SK-N-SH (cell line): ENCODE data around the gene IFT74. TPM values are rescaled to one million over a fixed set of nuclear protein-coding genes. Genes with fewer than 3 reads are reported as not detected.

Source experiments
- CTCF ChIA-PET: fragments of 300-600, 350-600 bp; formaldehyde crosslinking; extraction: SDS; loops from one replicate; lab custom pipeline; 2021; lab: Yijun Ruan, JAX
- POLR2A ChIA-PET: fragments of 350-600 bp; sonication (Branson Sonifier 250); formaldehyde crosslinking; extraction: SDS; loops from one replicate; lab custom pipeline; 2020; ENCODE audit warnings: antibody characterized with exemption, inconsistent platforms; lab: Yijun Ruan, JAX
- DNase-seq: peaks from one replicate; pipeline ENCODE4 v3.0.0; 2012
- H2AFZ ChIP-seq: fragments of 200-600 bp; sonication (generic); 2 replicates; pipeline ENCODE4 v1.8.1; 2016; ENCODE audit warnings: antibody characterized with exemption, mild to moderate bottlenecking, low read depth
- H3F3A ChIP-seq: fragments of 200-600 bp; sonication (generic); replicated peaks from 2 replicates; pipeline ENCODE3; 2016; ENCODE audit warnings: antibody characterized with exemption, mild to moderate bottlenecking; ENCODE audit not compliant: insufficient read depth
- H3K27ac ChIP-seq, 2 experiments: fragments of 200-500 bp in 1 of 2; fragments of 200-600 bp in 1 of 2; sonication (Bioruptor generic) in 1 of 2; sonication (generic), shearing (Covaris generic) in 1 of 2; 2 replicates each; pipeline versions ENCODE4 v1.5.1 to v1.6.1; 2014 to 2016; ENCODE audit warnings: low read depth in 2 of 2, inconsistent platforms in 1 of 2, low read length in 1 of 2, mild to moderate bottlenecking in 1 of 2, mixed read lengths in 1 of 2
- H3K27me3 ChIP-seq: fragments of 200-600 bp; sonication (generic), shearing (Covaris generic); 2 replicates; pipeline ENCODE4 v1.6.1; 2016; ENCODE audit warnings: mixed run types; ENCODE audit not compliant: insufficient read depth
- H3K36me3 ChIP-seq, 2 experiments: fragments of 200-500 bp in 1 of 2; fragments of 200-600 bp in 1 of 2; sonication (Bioruptor generic) in 1 of 2; sonication (generic) in 1 of 2; replicated peaks in 1 of 2; 2 replicates each; pipeline versions ENCODE3 to v1.5.1; 2014 to 2016; ENCODE audit warnings: low read length in 1 of 2, mild to moderate bottlenecking in 1 of 2; ENCODE audit not compliant: insufficient read depth in 2 of 2, control insufficient read depth in 1 of 2
- H3K4me1 ChIP-seq, 2 experiments: fragments of 200-500 bp in 1 of 2; fragments of 200-600 bp in 1 of 2; sonication (Bioruptor generic) in 1 of 2; sonication (generic), shearing (Covaris generic) in 1 of 2; 2 replicates each; pipeline versions ENCODE4 v1.5.1 to v1.6.1; 2014 to 2016; ENCODE audit warnings: low read depth in 1 of 2, low read length in 1 of 2, mixed run types in 1 of 2; ENCODE audit not compliant: insufficient read depth in 2 of 2, control insufficient read depth in 1 of 2
- H3K4me2 ChIP-seq: fragments of 200-600 bp; sonication (generic), shearing (Covaris generic); 2 replicates; pipeline ENCODE4 v1.6.1; 2017; ENCODE audit warnings: mixed run types
- H3K4me3 ChIP-seq, 2 experiments: fragments of 200-500 bp in 1 of 2; fragments of 200-600 bp in 1 of 2; sonication (Bioruptor generic) in 1 of 2; sonication (generic), shearing (Covaris generic) in 1 of 2; 2 replicates each; pipeline versions ENCODE4 v1.5.1 to v1.8.1; 2014 to 2016; ENCODE audit warnings: low read depth in 2 of 2, inconsistent platforms in 1 of 2, low read length in 1 of 2, mild to moderate bottlenecking in 1 of 2, mixed read lengths in 1 of 2, moderate library complexity in 1 of 2
- H3K79me2 ChIP-seq: fragments of 200-600 bp; sonication (generic); 2 replicates; pipeline ENCODE4 v1.8.1; 2017; ENCODE audit warnings: mild to moderate bottlenecking; ENCODE audit not compliant: insufficient read depth
- H3K9ac ChIP-seq: fragments of 200-600 bp; sonication (generic); 2 replicates; pipeline ENCODE4 v1.6.1; 2017; ENCODE audit warnings: mixed run types
- H3K9me2 ChIP-seq: fragments of 200-600 bp; sonication (generic); 2 replicates; pipeline ENCODE4 v1.6.1; 2017; ENCODE audit warnings: mixed run types
- H3K9me3 ChIP-seq: fragments of 200-600 bp; sonication (generic); 2 replicates; pipeline ENCODE4 v1.6.1; 2017; ENCODE audit warnings: mixed run types, mild to moderate bottlenecking, moderate library complexity
- H4K20me1 ChIP-seq: fragments of 200-600 bp; sonication (generic); 2 replicates; pipeline ENCODE4 v1.6.1; 2017; ENCODE audit warnings: mild to moderate bottlenecking, mixed run types; ENCODE audit not compliant: insufficient read depth
- CHD2 ChIP-seq: fragments of 150-350 bp; IDR thresholded peaks from 2 replicates; pipeline ENCODE4 v1.6.1; 2018; ENCODE audit warnings: low read length; ENCODE audit not compliant: partially characterized antibody
- EZH2phosphoT487 ChIP-seq: fragments of 200-600 bp; sonication (generic); IDR thresholded peaks from 2 replicates; pipeline ENCODE4 v1.6.1; 2017; ENCODE audit warnings: low read depth, mixed run types, mild to moderate bottlenecking, antibody characterized with exemption, moderate library complexity, borderline replicate concordance
- FOSL2 ChIP-seq: IDR thresholded peaks from 2 replicates; pipeline ENCODE4 v1.4.0; 2012; ENCODE audit warnings: low read depth, mild to moderate bottlenecking, moderate library complexity, borderline replicate concordance
- FOXJ3 ChIP-seq: sonication (generic); formaldehyde crosslinking; IDR thresholded peaks from 2 replicates; pipeline ENCODE4 v1.5.1; 2020; ENCODE audit warnings: mild to moderate bottlenecking, missing genetic modification reagents
- FOXM1 ChIP-seq: IDR thresholded peaks from 2 replicates; pipeline ENCODE4 v1.4.0; 2012; ENCODE audit warnings: low read depth, mild to moderate bottlenecking
- GABPA ChIP-seq: IDR thresholded peaks from 2 replicates; pipeline ENCODE4 v1.4.0; 2012; ENCODE audit warnings: low read depth, mild to moderate bottlenecking
- GATA2 ChIP-seq: sonication (generic); formaldehyde crosslinking; IDR thresholded peaks from 2 replicates; pipeline ENCODE4 v1.5.0; 2020; ENCODE audit warnings: mild to moderate bottlenecking, missing genetic modification reagents
- IRF3 ChIP-seq: fragments of 150-350 bp; IDR thresholded peaks from 2 replicates; pipeline ENCODE4 v1.6.1; 2016; ENCODE audit warnings: mild to moderate bottlenecking, low read depth, low read length
- JUND ChIP-seq: IDR thresholded peaks from 2 replicates; pipeline ENCODE4 v1.4.0; 2012
- NFIC ChIP-seq: IDR thresholded peaks from 2 replicates; pipeline ENCODE4 v1.4.0; 2012; ENCODE audit warnings: borderline replicate concordance
- NRF1 ChIP-seq: IDR thresholded peaks from 2 replicates; pipeline ENCODE4 v1.6.1; 2012; ENCODE audit warnings: low read depth, mild to moderate bottlenecking, low read length
- PBX3 ChIP-seq: IDR thresholded peaks from 2 replicates; pipeline ENCODE4; 2012
- POLR2AphosphoS5 ChIP-seq: IDR thresholded peaks from 2 replicates; pipeline ENCODE4 v1.6.1; 2012; ENCODE audit warnings: low read depth, low read length
- RAD21 ChIP-seq: IDR thresholded peaks from 2 replicates; pipeline ENCODE4 v1.6.1; 2012; ENCODE audit warnings: mild to moderate bottlenecking, low read length
- REST ChIP-seq: IDR thresholded peaks from 2 replicates; pipeline ENCODE4 v1.6.1; 2012; ENCODE audit warnings: mild to moderate bottlenecking, low read depth, low read length, moderate library complexity
- TAF1 ChIP-seq: IDR thresholded peaks from 2 replicates; pipeline ENCODE4 v1.6.1; 2012; ENCODE audit warnings: low read depth, mild to moderate bottlenecking, low read length, moderate library complexity, borderline replicate concordance
- TEAD4 ChIP-seq: IDR thresholded peaks from 2 replicates; pipeline ENCODE4 v1.4.0; 2012; ENCODE audit warnings: mild to moderate bottlenecking, borderline replicate concordance; ENCODE audit not compliant: insufficient read depth
- USF1 ChIP-seq: IDR thresholded peaks from 2 replicates; pipeline ENCODE4 v1.4.0; 2012; ENCODE audit warnings: low read depth, borderline replicate concordance
- YY1 ChIP-seq: IDR thresholded peaks from 2 replicates; pipeline ENCODE4 v1.4.0; 2012; ENCODE audit warnings: low read depth, mild to moderate bottlenecking
- ZBTB33 ChIP-seq: IDR thresholded peaks from 2 replicates; pipeline ENCODE4 v1.4.0; 2012; ENCODE audit warnings: low read depth, borderline replicate concordance
- WGBS: methylation state at CpG from one replicate; pipeline ENCODE4 v1.1.6; 2017; ENCODE audit warnings: low lambda C conversion rate; 5-methylcytosine and 5-hydroxymethylcytosine counted together
- polyA plus RNA-seq, 3 experiments: library from polyadenylated mRNA; depleted of rRNA; stranded (reverse); fragments of >200 nt; gene quantifications; 2 replicates each; pipeline ENCODE4 v1.2.3, GENCODE V29; 2012

Gene IFT74
- polyA plus RNA-seq, 1 of the 3 experiments (the other 2 are of a cell fraction): 6.3 TPM

GRCh38 chr9:27108981-27109541 lies 152.8 kb downstream of the IFT74 start, which contains the start of gene TEK:
Gene TEK, plus strand, starts transcription at chr9:27109225. Its CDS starts 366 bp downstream, at chr9:27109591.
- DNase-seq: no peak
- ChIA-PET CTCF (no interaction called here), POLR2A (no interaction called here)
- Histone ChIP-seq H3K27ac (no peak within 1 kb of the TSS), H3K79me2 (no peaks in the 10 kb centered on the region), H3F3A (no peaks in the 10 kb centered on the region), H3K9me2 (no peaks in the 10 kb centered on the region), H3K9me3 (no peaks in the 10 kb centered on the region), H2AFZ (no peak within 1 kb of the TSS), H3K4me2 (no peak within 1 kb of the TSS), H3K36me3 (no peaks in the 10 kb centered on the region), H3K9ac (no peak within 1 kb of the TSS), H3K27me3 (no peaks in the 10 kb centered on the region), H3K4me3 (no peak within 1 kb of the TSS), H4K20me1 (no peaks in the 10 kb centered on the region), H3K4me1 (no peaks in the 10 kb centered on the region)
- no peak for TF ChIP-seq USF1
- no peak for TF ChIP-seq CHD2
- TF ChIP-seq EZH2phosphoT487: no peak
- no peak for TF ChIP-seq PBX3
- TF ChIP-seq JUND: no peak
- TF ChIP-seq IRF3: no peak
- TF ChIP-seq POLR2AphosphoS5: no peak
- no peak for TF ChIP-seq TEAD4
- no peak for TF ChIP-seq YY1
- TF ChIP-seq TAF1: no peak
- no peak for TF ChIP-seq NFIC
- TF ChIP-seq GATA2 (CRISPR knock-in tag): no peak
- 86% methylated on average over 9 of the region's 9 CpGs for WGBS

GRCh38 chr9:27109621-27110020 lies 153.4 kb downstream of the IFT74 start:
- WGBS: 71% methylated on average over 2 of the region's 2 CpGs
- Histone ChIP-seq H3F3A (no peaks in the 10 kb centered on the region), H3K27me3 (no peaks in the 10 kb centered on the region), H3K9ac (no peak overlapping the region), H3K4me3 (no peak overlapping the region), H3K27ac (no peak overlapping the region), H3K36me3 (no peaks in the 10 kb centered on the region), H3K9me3 (no peaks in the 10 kb centered on the region), H3K4me2 (no peak overlapping the region), H3K9me2 (no peaks in the 10 kb centered on the region), H3K79me2 (no peaks in the 10 kb centered on the region), H2AFZ (no peak overlapping the region), H3K4me1 (no peaks in the 10 kb centered on the region), H4K20me1 (no peaks in the 10 kb centered on the region)
- ChIA-PET POLR2A (no interaction called here), CTCF (no interaction called here)
- DNase-seq: no peak
- TF ChIP-seq FOXJ3 (CRISPR knock-in tag) (no peak), GATA2 (CRISPR knock-in tag) (no peak), GABPA (no peak), REST (no peak), POLR2AphosphoS5 (no peak), RAD21 (no peak), JUND (no peak), YY1 (no peak), ZBTB33 (no peak), NRF1 (no peak), FOXM1 (no peak), TEAD4 (no peak), FOSL2 (no peak)
